Osteoblast (primary cell): ENCODE results near the gene SERPINB4. TPM values are rescaled to one million over a fixed set of nuclear protein-coding genes. Genes with fewer than 3 reads are reported as not detected.

Experiments used
- DNase-seq: peaks from one replicate; pipeline ENCODE4 v3.0.0; 2011; ENCODE audit warnings: low spot score, mixed read lengths; ENCODE audit not compliant: insufficient read length; ENCODE audit errors: missing footprints
- H2AFZ ChIP-seq: 2 replicates; pipeline ENCODE4 v1.6.0; 2011; ENCODE audit warnings: mild to moderate bottlenecking, low read length
- H3K27ac ChIP-seq: 2 replicates; pipeline ENCODE4 v1.5.1; 2011; ENCODE audit warnings: mild to moderate bottlenecking, low read depth, low read length, moderate library complexity
- H3K27me3 ChIP-seq: 2 replicates; pipeline ENCODE4 v1.6.0; 2012; ENCODE audit warnings: mild to moderate bottlenecking, control low read depth, inconsistent platforms, low read length, moderate library complexity; ENCODE audit not compliant: insufficient read depth
- H3K36me3 ChIP-seq: 2 replicates; pipeline ENCODE4 v1.5.1; 2011; ENCODE audit warnings: mild to moderate bottlenecking, low read length, control low read depth, moderate library complexity; ENCODE audit not compliant: insufficient read depth
- H3K4me1 ChIP-seq: 2 replicates; pipeline ENCODE4 v1.5.1; 2011; ENCODE audit warnings: mild to moderate bottlenecking, low read length, control low read depth, moderate library complexity; ENCODE audit not compliant: insufficient read depth
- H3K4me2 ChIP-seq: 2 replicates; pipeline ENCODE4 v1.6.0; 2011; ENCODE audit warnings: mild to moderate bottlenecking, low read length; ENCODE audit not compliant: insufficient read depth
- H3K4me3 ChIP-seq: fragments of 200-600 bp; sonication (generic); 3 replicates; pipeline ENCODE4 v1.5.1; 2012; ENCODE audit warnings: mild to moderate bottlenecking, low read length, inconsistent platforms; ENCODE audit not compliant: insufficient read depth
- H3K79me2 ChIP-seq: 2 replicates; pipeline ENCODE4 v1.6.0; 2012; ENCODE audit warnings: mild to moderate bottlenecking, low read length, control low read depth, inconsistent platforms; ENCODE audit not compliant: insufficient read depth
- H3K9me3 ChIP-seq: 2 replicates; pipeline ENCODE4 v1.5.1; 2011; ENCODE audit warnings: low read depth, low read length, control low read depth
- H4K20me1 ChIP-seq: 2 replicates; pipeline ENCODE4 v1.6.0; 2012; ENCODE audit warnings: mild to moderate bottlenecking, low read length, control low read depth; ENCODE audit not compliant: insufficient read depth
- CTCF ChIP-seq: IDR thresholded peaks from 2 replicates; pipeline ENCODE4 v1.5.1; 2011; ENCODE audit warnings: mild to moderate bottlenecking, low read depth, low read length, moderate library complexity; ENCODE audit errors: extremely low read depth
- total RNA-seq: library from RNA; depleted of rRNA; stranded (reverse); fragments of >200 nt; gene quantifications from 2 replicates; pipeline ENCODE4 v1.2.3, GENCODE V29; 2012

The SERPINB4 gene
- total RNA-seq, 1 donor = not detected

DNA sequence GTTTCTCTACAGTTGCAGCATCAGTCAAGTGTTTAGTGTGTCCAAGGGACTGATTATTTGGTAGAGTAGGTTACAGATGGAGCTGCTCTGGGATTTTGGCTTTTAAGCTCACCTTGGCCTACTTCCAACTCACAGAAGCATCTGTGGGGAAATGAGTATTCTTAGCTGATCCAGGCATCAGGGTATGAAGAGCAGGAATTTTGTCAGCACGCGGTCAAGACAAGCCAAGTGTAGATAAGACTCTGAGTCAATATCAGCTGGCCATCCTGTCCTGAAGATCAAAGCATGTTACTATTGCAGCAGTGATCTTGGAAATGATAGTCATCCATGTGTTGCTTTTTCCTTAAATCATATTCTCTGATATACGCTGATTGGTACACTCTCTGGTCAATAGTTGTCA is 24.4 kb downstream of the SERPINB4 start:
- H3K36me3 ChIP-seq = no peaks in the 10 kb centered on the region
- DNase-seq = peak; percentile 55
- H3K27me3 ChIP-seq = peaks cover 3% of the 10 kb centered on the region
- H3K4me3 ChIP-seq = no peak overlapping the region
- peaks cover 2% of the 10 kb centered on the region for H3K9me3 ChIP-seq
- H2AFZ ChIP-seq = no peak overlapping the region
- H3K4me2 ChIP-seq = no peak overlapping the region
- H3K27ac ChIP-seq = no peak overlapping the region
- H3K4me1 ChIP-seq = no peaks in the 10 kb centered on the region
- no peaks in the 10 kb centered on the region for H4K20me1 ChIP-seq
- TF ChIP-seq CTCF = no peak
- no peaks in the 10 kb centered on the region for H3K79me2 ChIP-seq

DNA sequence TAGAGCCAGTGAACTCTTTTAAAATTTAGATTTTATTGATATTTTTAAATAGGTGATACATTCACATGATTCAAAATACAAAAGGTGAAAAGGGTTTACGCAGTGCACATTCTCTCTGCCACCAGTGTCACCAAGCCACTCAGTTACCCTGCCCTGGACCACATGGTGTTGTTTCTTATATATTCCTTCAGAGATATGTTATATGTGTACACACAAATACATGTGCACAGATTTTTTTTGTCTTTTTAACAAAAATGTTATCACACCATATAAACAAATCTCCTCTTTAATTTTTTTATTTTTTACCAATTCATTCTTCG is 26.2 kb downstream of the SERPINB4 start:
- H3K27me3 ChIP-seq = peaks cover 6% of the 10 kb centered on the region
- no peak overlapping the region for H3K4me3 ChIP-seq
- no peak overlapping the region for H2AFZ ChIP-seq
- H3K4me2 ChIP-seq = no peak overlapping the region
- no peaks in the 10 kb centered on the region for H4K20me1 ChIP-seq
- no peaks in the 10 kb centered on the region for H3K9me3 ChIP-seq
- no peaks in the 10 kb centered on the region for H3K79me2 ChIP-seq
- no peaks in the 10 kb centered on the region for H3K4me1 ChIP-seq
- H3K27ac ChIP-seq = no peak overlapping the region
- no peaks in the 10 kb centered on the region for H3K36me3 ChIP-seq
- DNase-seq = no peak
- no peak for TF ChIP-seq CTCF

- no peaks in the 10 kb centered on the region for H3K36me3 ChIP-seq
- no peaks in the 10 kb centered on the region for H3K79me2 ChIP-seq
- no peak for TF ChIP-seq CTCF
- no peaks in the 10 kb centered on the region for H3K9me3 ChIP-seq
- H2AFZ ChIP-seq = no peak overlapping the region
- peak; percentile 61 for DNase-seq
- peaks cover 6% of the 10 kb centered on the region for H3K27me3 ChIP-seq
- H3K4me2 ChIP-seq = no peak overlapping the region
- H3K4me3 ChIP-seq = no peak overlapping the region
- H3K4me1 ChIP-seq = no peaks in the 10 kb centered on the region
- H3K27ac ChIP-seq = no peak overlapping the region
- no peaks in the 10 kb centered on the region for H4K20me1 ChIP-seq
Measured at GRCh38 chr18:63617049-63617914, 26.8 kb downstream of the SERPINB4 start.

DNA sequence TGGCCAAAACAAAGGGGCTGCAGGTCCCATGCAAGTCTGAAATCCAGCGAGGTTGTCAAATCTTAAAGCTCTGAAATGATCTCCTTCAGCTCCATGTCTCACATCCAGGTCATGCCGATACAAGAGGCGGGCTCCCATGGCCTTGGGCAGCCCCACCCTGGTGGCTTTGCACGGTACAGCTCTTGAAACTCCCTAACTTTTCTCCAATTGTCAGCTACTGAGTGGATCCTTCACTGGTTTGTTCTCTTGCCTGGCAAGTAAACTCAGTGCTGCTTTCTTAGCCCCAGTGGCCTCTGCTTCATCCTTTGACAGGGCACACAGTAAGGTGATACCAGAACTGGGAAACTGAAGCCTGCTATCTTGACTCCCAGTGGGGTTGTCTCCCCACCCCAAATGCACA is 30.6 kb downstream of the SERPINB4 start:
- no peak for TF ChIP-seq CTCF
- Histone ChIP-seq H3K4me3 (no peak overlapping the region), H3K9me3 (no peaks in the 10 kb centered on the region), H3K79me2 (no peaks in the 10 kb centered on the region), H4K20me1 (no peaks in the 10 kb centered on the region), H3K36me3 (no peaks in the 10 kb centered on the region), H2AFZ (no peak overlapping the region), H3K27me3 (peaks cover 6% of the 10 kb centered on the region), H3K4me1 (no peaks in the 10 kb centered on the region), H3K4me2 (no peak overlapping the region), H3K27ac (no peak overlapping the region)
- DNase-seq = no peak
